Activated CD8-positive, alpha-beta memory T cell treated with anti-CD3 and anti-CD28 coated beads for 36 hours (primary cell): ENCODE measurements around the gene TFCP2. TPM values are rescaled to one million over a fixed set of nuclear protein-coding genes. Genes with fewer than 3 reads are reported as not detected.

ENCODE experiments used
- CTCF ChIA-PET: fragments of 350-600 bp; sonication (Branson Sonifier 250); formaldehyde crosslinking; loops from one replicate; lab custom pipeline; 2021; ENCODE audit warnings: antibody characterized with exemption; lab: Charles Lee
- POLR2A ChIA-PET: fragments of 350-600 bp; sonication (Branson Sonifier 250); formaldehyde crosslinking; loops from one replicate; lab custom pipeline; 2021; ENCODE audit warnings: antibody characterized with exemption; lab: Charles Lee
- total RNA-seq, 2 experiments: library from RNA; stranded (reverse); gene quantifications; one replicate each; pipeline ENCODE4 v1.2.3, GENCODE V29; 2021

The TFCP2 gene
- total RNA-seq, 2 experiments from 2014 or later = 37.4 to 39.5 TPM

- ChIA-PET POLR2A (no interaction called here), CTCF (interaction anchor here (1.2 kb wide), 1 partner anchor 11 kb away, joined by 3 read pairs; no protein-coding TSS in a partner anchor)
Measured at GRCh38 chr12:51067229-51067628, 105.7 kb downstream of the TFCP2 start.

GRCh38 chr12:51065530-51065929 is 107.4 kb downstream of the TFCP2 start:
- CTCF ChIA-PET = no interaction called here
- POLR2A ChIA-PET = no interaction called here

GRCh38 chr12:51062631-51063397 is 110.1 kb downstream of the TFCP2 start:
- ChIA-PET CTCF (interaction anchor here (0.6 to 0.9 kb wide), 2 partner anchors 14 to 17 kb away, joined by 3 read pairs; no protein-coding TSS in a partner anchor), POLR2A (interaction anchor here (0.6 to 1.2 kb wide), 2 partner anchors 11 to 21 kb away, joined by 3 read pairs; no protein-coding TSS in a partner anchor)

GRCh38 chr12:51059086-51059485 is 113.8 kb downstream of the TFCP2 start:
- ChIA-PET CTCF (no interaction called here), POLR2A (no interaction called here)

DNA sequence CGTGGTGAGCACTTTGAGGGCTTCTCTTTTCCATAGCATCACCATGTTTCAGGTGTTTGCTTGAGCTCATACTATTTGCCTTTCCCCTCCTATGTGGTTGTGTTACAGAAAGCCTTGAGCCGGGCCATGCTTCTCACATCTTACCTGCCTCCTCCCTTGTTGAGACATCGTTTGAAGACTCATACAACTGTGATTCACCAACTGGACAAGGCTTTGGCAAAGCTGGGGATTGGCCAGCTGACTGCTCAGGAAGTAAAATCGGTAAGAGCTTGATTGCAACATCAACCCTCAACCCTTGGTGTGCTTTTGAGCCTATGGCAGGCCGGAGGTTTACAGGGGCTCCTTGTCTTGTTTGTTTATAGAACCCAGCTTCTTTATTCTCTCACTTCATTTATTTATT is 116.7 kb downstream of the TFCP2 start:
- CTCF ChIA-PET = interaction anchor here (0.9 kb wide), 1 partner anchor 10 kb away, joined by 3 read pairs; no protein-coding TSS in a partner anchor
- POLR2A ChIA-PET = no interaction called here

DNA sequence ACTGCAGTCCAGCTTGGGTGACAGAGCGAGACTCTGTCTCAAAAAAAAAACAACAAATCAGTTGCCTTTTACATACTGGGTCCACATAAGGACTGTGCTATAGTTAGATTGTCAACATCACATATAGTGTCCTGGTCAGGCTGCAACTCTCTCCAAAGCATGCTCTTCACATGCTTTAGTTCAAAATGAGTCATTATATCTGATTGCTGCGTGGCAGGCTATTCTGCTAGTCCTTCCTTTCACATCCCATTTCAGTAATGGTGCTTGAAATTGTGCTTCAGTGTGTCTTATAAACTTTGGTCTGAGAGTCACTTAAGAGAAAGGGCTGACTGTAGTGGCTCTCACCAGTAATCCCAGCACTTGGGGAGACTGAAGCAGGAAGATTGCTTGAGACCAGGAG is 117.9 kb downstream of the TFCP2 start:
- ChIA-PET CTCF (interaction anchor here (0.7 kb wide), 1 partner anchor 320 kb away, joined by 3 read pairs; no protein-coding TSS in a partner anchor), POLR2A (no interaction called here)

- ChIA-PET POLR2A (interaction anchor here (0.6 to 1.4 kb wide), 3 partner anchors 9 to 17 kb away, joined by 3 read pairs; no protein-coding TSS in a partner anchor), CTCF (no interaction called here)
Measured at GRCh38 chr12:51051787-51052186, 121.1 kb downstream of the TFCP2 start.

DNA sequence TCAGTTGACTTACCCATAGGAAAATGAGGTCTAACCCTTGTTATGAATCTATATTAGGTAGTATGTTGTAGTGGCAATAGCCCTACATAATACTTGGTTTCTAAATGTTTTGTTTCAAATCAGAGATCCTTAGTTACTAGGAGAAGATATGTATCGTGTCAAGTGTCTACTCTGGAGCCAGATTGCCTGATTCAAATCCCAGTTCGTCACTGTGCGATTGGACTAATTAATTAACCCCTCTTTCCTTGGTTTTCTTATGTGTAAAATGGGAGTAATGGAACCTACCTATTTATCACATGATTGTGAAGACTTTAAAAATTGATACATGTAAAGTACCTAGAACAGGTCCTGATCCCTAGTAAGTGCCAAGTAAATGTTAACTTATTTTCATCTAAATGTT is 123.4 kb downstream of the TFCP2 start:
- POLR2A ChIA-PET = interaction anchor here (0.7 kb wide), 1 partner anchor 104 kb away, joined by 5 read pairs; no protein-coding TSS in a partner anchor
- CTCF ChIA-PET = no interaction called here

DNA sequence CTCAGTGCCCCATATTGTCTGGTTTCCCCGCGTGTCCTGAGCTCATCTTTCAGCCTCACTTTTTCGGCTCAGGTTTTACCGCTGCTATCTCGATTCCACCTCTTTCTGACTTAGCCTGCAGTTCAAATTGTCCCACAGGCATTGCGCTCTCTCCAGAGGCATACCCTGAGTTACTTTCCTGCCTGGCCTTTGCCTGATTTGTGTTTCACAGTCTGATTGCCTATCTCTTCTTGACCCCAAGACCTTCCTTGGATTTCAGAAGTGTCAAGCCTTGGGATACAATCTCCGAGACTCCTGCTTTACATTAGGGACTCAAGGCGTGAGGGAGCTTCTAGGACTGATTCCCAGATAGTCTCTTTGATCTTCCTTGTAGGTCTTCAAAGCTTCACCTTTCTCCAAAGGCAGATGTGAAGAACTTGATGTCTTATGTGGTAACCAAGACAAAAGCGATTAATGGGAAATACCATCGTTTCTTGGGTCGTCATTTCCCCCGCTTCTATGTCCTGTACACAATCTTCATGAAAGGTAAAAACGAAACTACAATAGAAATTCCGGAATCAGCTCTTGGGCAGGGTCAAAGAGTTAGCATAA is 124.2 kb downstream of the TFCP2 start:
- POLR2A ChIA-PET = interaction anchor here (0.5 to 0.9 kb wide), 3 partner anchors 22 to 50 kb away, joined by 3 read pairs; no protein-coding TSS in a partner anchor
- CTCF ChIA-PET = no interaction called here

DNA sequence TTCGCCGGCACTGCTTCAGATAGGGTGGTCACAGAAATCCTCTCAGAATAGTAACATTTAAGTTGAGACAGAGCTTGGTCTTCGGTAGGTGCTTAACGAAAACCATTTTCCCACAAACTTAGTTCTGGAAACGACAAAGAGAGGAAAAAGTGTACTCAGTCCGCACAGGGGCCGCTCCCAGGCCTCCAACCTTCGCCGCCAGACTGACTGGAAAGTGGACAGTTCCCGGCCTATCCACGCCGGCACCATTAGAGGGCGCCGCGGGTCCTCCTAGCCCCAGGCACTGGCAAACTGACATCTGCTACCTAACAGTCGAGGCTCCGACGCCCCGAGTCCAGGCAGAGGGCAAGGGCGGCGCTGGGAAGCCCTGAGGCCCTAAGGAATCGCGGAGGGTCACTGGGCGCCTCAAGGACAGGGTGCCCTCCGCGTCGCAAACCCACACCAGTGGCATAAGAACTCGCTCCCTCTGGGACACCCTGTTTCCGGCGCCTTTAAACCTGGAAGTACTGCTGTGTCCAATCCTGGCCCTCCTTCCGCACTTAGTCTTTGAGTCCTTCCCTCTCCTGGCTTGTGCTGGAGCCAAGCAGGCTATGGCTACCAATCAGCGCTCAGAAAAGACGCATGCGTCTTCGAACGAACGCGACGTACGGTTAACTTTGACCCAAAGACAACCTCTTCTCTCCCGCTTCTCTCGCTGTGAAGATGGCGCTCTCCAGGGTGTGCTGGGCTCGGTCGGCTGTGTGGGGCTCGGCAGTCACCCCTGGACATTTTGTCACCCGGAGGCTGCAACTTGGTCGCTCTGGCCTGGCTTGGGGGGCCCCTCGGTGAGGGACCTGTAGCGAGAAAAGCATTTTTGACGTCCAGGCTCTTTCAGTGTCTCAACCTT is 125.0 kb downstream of the TFCP2 start, which contains the start of gene LETMD1:
TSS of gene LETMD1 (plus strand) at position 673 of the 886 bp plus-strand sequence. CDS start at position 703, 30 bp downstream.
- CTCF ChIA-PET = interaction anchor here (1.0 to 1.4 kb wide), 3 partner anchors 20 to 294 kb away, joined by 3 to 5 read pairs (median 3); partner anchors contain the start of gene SLC11A2
- POLR2A ChIA-PET = interaction anchor here (0.8 to 0.9 kb wide), 2 partner anchors 21 to 29 kb away, joined by 3 read pairs; no protein-coding TSS in a partner anchor

Other genes starting within 250 kb of the TFCP2 start
- gene HIGD1C, start 220.6 kb downstream of the TFCP2 start, total RNA-seq = not detected
- 10 to 100 TPM; 33.4 to 33.8 TPM for gene SLC11A2, start 146.8 kb downstream of the TFCP2 start, total RNA-seq
- gene LETMD1, start 124.8 kb downstream of the TFCP2 start, total RNA-seq = 10 to 100 TPM; 61.4 to 68.9 TPM
- gene CSRNP2, start 89.5 kb downstream of the TFCP2 start, total RNA-seq = 10 to 100 TPM; 16.8 to 17.3 TPM
- 1 to 10 TPM; 6.9 to 9.9 TPM for gene POU6F1, start 44.9 kb upstream of the TFCP2 start, total RNA-seq
- 10 to 100 TPM; 84.6 to 88.0 TPM for gene DAZAP2, start 65.7 kb upstream of the TFCP2 start, total RNA-seq
- gene SMAGP, start 97.3 kb upstream of the TFCP2 start, total RNA-seq = under 1 TPM; 0.82 to 0.86 TPM
- 10 to 100 TPM; 42.8 to 47.0 TPM for gene BIN2, start 151.0 kb upstream of the TFCP2 start, total RNA-seq
- gene CELA1, start 173.5 kb upstream of the TFCP2 start, total RNA-seq = not detected
- gene GALNT6, start 218.3 kb upstream of the TFCP2 start, total RNA-seq = 10 to 100 TPM; 21.5 to 23.1 TPM